Measurements from ENCODE around the gene CCP110. TPM values are rescaled to one million over a fixed set of nuclear protein-coding genes. Genes with fewer than 3 reads are reported as not detected.

CCP110 gene
- total and polyA plus RNA-seq, 2 experiments from 2014 or later: 8.6 to 11.7 TPM

- Histone ChIP-seq H3K4me1 (ENCODE audit: low read depth) (peaks cover 11% of the 10 kb centered on the region), H3K27me3 (no peaks in the 10 kb centered on the region), H3K36me3 (peaks cover 2% of the 10 kb centered on the region), H3K4me3 (no peak overlapping the region), H3K27ac (no peak overlapping the region), H3K9me3 (ENCODE audit: low read depth) (no peaks in the 10 kb centered on the region)
- DNase-seq (ENCODE audit: low read depth in 1 of 2, low spot score in 1 of 2): no peak
- no peak for TF ChIP-seq CTCF (IDR thresholded peaks at IDR 0.05; ENCODE audit: low read depth, low read length)
These were observed 571 bp upstream of the CCP110 start for GRCh38 chr16:19523184-19523558.

- peak in 1 of 2 donors; percentile 8 for DNase-seq (ENCODE audit: low read depth in 1 of 2, low spot score in 1 of 2)
- H3K36me3 ChIP-seq: peaks cover 9% of the 10 kb centered on the region
- peak overlapping the region; percentile 94 for H3K4me3 ChIP-seq
- TF ChIP-seq CTCF (IDR thresholded peaks at IDR 0.05; ENCODE audit: low read depth, low read length): no peak
- no peaks in the 10 kb centered on the region for H3K9me3 ChIP-seq (ENCODE audit: low read depth)
- H3K27me3 ChIP-seq: no peaks in the 10 kb centered on the region
- H3K4me1 ChIP-seq (ENCODE audit: low read depth): peaks cover 11% of the 10 kb centered on the region
- peak overlapping the region; percentile 29 for H3K27ac ChIP-seq
These were observed 544 bp downstream of the CCP110 start for GRCh38 chr16:19524356-19524615.

- DNase-seq (ENCODE audit: low read depth in 1 of 2, low spot score in 1 of 2): peak in 1 of 2 donors; percentile 6
These were observed 1.1 kb downstream of the CCP110 start for GRCh38 chr16:19524616-19525384.

GRCh38 chr16:19525385-19525723, 1.6 kb downstream of the CCP110 start:
- no peak for TF ChIP-seq CTCF (IDR thresholded peaks at IDR 0.05; ENCODE audit: low read depth, low read length)
- Histone ChIP-seq H3K27ac (no peak overlapping the region), H3K4me1 (ENCODE audit: low read depth) (peaks cover 11% of the 10 kb centered on the region), H3K9me3 (ENCODE audit: low read depth) (no peaks in the 10 kb centered on the region), H3K36me3 (peaks cover 12% of the 10 kb centered on the region), H3K27me3 (no peaks in the 10 kb centered on the region), H3K4me3 (peak overlapping the region; percentile 94)
- no peak for DNase-seq (ENCODE audit: low read depth in 1 of 2, low spot score in 1 of 2)

More at GRCh38 chr16:19524616-19525384, 1.1 kb downstream of the CCP110 start:
- TF ChIP-seq CTCF (IDR thresholded peaks at IDR 0.05; ENCODE audit: low read depth, low read length): no peak
- Histone ChIP-seq H3K27me3 (no peaks in the 10 kb centered on the region), H3K4me1 (ENCODE audit: low read depth) (peaks cover 11% of the 10 kb centered on the region), H3K36me3 (peaks cover 12% of the 10 kb centered on the region), H3K9me3 (ENCODE audit: low read depth) (no peaks in the 10 kb centered on the region), H3K27ac (peak overlapping the region; percentile 29), H3K4me3 (peak overlapping the region; percentile 94)

GRCh38 chr16:19527161-19527560, 3.4 kb downstream of the CCP110 start:
- no peak for TF ChIP-seq CTCF (IDR thresholded peaks at IDR 0.05; ENCODE audit: low read depth, low read length)
- Histone ChIP-seq H3K27ac (no peak overlapping the region), H3K4me1 (ENCODE audit: low read depth) (peaks cover 5% of the 10 kb centered on the region), H3K9me3 (ENCODE audit: low read depth) (no peaks in the 10 kb centered on the region), H3K36me3 (peaks cover 12% of the 10 kb centered on the region), H3K4me3 (no peak overlapping the region), H3K27me3 (no peaks in the 10 kb centered on the region)
- no peak for DNase-seq (ENCODE audit: low read depth in 1 of 2, low spot score in 1 of 2)

Measured in cardiac muscle cell (in vitro differentiated cells and primary cell).